ENCODE results near the gene SPEG. TPM values are rescaled to one million over a fixed set of nuclear protein-coding genes. Genes with fewer than 3 reads are reported as not detected.

Gene SPEG
- polyA plus RNA-seq, 1 donor, result 235 TPM

- no peak for DNase-seq (ENCODE audit: low read depth)
Measured at GRCh38 chr2:219477179-219477578, 42.5 kb downstream of the SPEG start.

GRCh38 chr2:219477815-219478214 lies 43.2 kb downstream of the SPEG start:
- DNase-seq (ENCODE audit: low read depth), result no peak

GRCh38 chr2:219478916-219479315 lies 44.3 kb downstream of the SPEG start:
- DNase-seq (ENCODE audit: low read depth), result no peak

- no peak for DNase-seq (ENCODE audit: low read depth)
Measured at GRCh38 chr2:219480004-219480403, 45.4 kb downstream of the SPEG start.

DNA sequence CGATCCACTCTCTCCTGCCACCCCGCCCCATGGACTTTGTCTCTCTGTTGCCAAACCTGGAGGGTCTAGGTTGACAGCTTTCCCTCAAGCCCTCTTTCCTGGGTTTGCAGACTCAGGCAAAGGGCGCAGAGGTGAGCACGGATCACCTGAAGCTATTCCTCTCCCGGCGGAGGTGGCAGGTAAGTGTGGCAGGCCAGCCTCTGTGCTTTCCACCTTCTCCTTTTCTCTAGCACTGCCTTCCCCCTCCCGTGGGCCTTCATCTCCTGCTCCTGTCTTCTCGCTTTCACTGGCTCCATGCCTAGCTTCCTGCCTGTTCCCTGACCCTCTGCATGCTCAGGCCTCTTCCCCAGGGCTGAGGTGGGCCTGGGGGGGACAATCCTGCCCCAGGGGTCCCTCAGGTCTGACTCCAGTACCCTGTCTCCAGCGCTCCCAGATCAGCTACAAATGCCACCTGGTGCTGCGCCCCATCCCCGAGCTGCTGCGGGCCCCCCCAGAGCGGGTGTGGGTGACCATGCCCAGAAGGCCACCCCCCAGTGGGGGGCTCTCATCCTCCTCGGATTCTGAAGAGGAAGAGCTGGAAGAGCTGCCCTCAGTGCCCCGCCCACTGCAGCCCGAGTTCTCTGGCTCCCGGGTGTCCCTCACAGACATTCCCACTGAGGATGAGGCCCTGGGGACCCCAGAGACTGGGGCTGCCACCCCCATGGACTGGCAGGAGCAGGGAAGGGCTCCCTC lies 48.2 kb downstream of the SPEG start:
- DNase-seq (ENCODE audit: low read depth), result no peak

DNA sequence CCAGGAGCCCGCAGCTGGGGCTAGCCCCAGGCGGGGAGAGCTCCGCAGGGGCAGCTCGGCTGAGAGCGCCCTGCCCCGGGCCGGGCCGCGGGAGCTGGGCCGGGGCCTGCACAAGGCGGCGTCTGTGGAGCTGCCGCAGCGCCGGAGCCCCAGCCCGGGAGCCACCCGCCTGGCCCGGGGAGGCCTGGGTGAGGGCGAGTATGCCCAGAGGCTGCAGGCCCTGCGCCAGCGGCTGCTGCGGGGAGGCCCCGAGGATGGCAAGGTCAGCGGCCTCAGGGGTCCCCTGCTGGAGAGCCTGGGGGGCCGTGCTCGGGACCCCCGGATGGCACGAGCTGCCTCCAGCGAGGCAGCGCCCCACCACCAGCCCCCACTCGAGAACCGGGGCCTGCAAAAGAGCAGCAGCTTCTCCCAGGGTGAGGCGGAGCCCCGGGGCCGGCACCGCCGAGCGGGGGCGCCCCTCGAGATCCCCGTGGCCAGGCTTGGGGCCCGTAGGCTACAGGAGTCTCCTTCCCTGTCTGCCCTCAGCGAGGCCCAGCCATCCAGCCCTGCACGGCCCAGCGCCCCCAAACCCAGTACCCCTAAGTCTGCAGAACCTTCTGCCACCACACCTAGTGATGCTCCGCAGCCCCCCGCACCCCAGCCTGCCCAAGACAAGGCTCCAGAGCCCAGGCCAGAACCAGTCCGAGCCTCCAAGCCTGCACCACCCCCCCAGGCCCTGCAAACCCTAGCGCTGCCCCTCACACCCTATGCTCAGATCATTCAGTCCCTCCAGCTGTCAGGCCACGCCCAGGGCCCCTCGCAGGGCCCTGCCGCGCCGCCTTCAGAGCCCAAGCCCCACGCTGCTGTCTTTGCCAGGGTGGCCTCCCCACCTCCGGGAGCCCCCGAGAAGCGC lies 49.1 kb downstream of the SPEG start:
- no peak for DNase-seq (ENCODE audit: low read depth)

DNA sequence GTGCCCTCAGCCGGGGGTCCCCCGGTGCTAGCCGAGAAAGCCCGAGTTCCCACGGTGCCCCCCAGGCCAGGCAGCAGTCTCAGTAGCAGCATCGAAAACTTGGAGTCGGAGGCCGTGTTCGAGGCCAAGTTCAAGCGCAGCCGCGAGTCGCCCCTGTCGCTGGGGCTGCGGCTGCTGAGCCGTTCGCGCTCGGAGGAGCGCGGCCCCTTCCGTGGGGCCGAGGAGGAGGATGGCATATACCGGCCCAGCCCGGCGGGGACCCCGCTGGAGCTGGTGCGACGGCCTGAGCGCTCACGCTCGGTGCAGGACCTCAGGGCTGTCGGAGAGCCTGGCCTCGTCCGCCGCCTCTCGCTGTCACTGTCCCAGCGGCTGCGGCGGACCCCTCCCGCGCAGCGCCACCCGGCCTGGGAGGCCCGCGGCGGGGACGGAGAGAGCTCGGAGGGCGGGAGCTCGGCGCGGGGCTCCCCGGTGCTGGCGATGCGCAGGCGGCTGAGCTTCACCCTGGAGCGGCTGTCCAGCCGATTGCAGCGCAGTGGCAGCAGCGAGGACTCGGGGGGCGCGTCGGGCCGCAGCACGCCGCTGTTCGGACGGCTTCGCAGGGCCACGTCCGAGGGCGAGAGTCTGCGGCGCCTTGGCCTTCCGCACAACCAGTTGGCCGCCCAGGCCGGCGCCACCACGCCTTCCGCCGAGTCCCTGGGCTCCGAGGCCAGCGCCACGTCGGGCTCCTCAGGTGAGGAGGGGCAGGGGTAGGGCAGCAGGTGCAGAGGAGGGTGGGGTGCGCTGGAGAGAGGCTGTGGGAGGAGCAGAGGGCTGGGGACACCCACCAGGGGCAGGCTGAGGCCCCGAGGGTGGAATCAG lies 49.9 kb downstream of the SPEG start:
- DNase-seq (ENCODE audit: low read depth), result no peak

DNA sequence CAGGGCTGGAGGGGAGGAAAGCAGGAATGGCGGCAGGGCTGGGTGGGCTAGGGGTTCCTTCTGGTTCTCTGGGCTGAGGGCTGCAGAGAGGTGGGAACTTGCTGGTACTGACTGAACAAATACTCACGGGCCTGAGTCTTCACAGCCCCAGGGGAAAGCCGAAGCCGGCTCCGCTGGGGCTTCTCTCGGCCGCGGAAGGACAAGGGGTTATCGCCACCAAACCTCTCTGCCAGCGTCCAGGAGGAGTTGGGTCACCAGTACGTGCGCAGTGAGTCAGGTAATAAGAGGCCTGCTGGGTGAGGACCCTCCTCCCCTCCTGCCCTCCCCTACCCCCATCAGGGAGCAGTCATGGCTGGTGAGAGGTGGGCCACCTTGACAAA lies 50.5 kb downstream of the SPEG start:
- DNase-seq (ENCODE audit: low read depth), result no peak

- DNase-seq (ENCODE audit: low read depth), result no peak
Measured at GRCh38 chr2:219486380-219486959, 51.8 kb downstream of the SPEG start.

DNA sequence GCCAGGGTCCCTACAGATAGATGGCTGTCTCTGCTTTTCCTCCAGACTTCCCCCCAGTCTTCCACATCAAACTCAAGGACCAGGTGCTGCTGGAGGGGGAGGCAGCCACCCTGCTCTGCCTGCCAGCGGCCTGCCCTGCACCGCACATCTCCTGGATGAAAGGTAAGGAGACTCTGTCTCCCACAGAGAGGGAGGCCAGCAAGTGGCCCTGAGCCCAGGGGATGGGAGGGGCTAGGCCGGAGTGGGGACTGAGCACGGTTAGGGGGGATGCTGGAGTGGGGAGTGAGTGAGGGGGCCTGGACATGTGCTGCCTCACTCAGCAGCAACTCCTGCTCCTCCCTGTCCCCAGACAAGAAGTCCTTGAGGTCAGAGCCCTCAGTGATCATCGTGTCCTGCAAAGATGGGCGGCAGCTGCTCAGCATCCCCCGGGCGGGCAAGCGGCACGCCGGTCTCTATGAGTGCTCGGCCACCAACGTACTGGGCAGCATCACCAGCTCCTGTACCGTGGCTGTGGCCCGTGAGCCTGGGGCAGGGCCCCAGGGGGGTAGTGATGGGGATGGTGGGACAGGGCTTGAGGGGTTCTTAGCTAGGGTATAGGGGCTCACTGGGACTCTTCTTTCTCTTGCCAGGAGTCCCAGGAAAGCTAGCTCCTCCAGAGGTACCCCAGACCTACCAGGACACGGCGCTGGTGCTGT lies 53.7 kb downstream of the SPEG start:
- no peak for DNase-seq (ENCODE audit: low read depth)

GRCh38 chr2:219488844-219489194 lies 54.2 kb downstream of the SPEG start:
- no peak for DNase-seq (ENCODE audit: low read depth)

DNA sequence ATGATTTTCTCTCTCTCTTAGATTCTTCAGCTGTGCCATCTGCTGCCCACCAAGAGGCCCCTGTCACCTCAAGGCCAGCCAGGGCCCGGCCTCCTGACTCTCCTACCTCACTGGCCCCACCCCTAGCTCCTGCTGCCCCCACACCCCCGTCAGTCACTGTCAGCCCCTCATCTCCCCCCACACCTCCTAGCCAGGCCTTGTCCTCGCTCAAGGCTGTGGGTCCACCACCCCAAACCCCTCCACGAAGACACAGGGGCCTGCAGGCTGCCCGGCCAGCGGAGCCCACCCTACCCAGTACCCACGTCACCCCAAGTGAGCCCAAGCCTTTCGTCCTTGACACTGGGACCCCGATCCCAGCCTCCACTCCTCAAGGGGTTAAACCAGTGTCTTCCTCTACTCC lies 54.7 kb downstream of the SPEG start:
- DNase-seq (ENCODE audit: low read depth), result no peak

DNA sequence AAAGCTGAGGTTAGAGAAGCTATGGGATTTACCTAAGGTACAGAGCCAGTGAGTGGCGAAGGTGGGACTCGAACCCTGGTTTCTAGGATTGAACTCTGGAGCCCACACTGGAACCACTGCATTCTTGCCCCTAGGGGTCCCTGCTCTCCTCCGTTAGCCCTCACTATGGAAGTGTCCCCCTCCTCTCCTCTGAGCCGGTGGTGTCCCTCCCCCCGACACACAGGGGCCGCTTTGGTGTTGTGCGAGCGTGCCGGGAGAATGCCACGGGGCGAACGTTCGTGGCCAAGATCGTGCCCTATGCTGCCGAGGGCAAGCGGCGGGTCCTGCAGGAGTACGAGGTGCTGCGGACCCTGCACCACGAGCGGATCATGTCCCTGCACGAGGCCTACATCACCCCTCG lies 55.5 kb downstream of the SPEG start:
- DNase-seq (ENCODE audit: low read depth), result no peak

GRCh38 chr2:219490600-219491130 lies 56.0 kb downstream of the SPEG start:
- DNase-seq (ENCODE audit: low read depth), result no peak

DNA sequence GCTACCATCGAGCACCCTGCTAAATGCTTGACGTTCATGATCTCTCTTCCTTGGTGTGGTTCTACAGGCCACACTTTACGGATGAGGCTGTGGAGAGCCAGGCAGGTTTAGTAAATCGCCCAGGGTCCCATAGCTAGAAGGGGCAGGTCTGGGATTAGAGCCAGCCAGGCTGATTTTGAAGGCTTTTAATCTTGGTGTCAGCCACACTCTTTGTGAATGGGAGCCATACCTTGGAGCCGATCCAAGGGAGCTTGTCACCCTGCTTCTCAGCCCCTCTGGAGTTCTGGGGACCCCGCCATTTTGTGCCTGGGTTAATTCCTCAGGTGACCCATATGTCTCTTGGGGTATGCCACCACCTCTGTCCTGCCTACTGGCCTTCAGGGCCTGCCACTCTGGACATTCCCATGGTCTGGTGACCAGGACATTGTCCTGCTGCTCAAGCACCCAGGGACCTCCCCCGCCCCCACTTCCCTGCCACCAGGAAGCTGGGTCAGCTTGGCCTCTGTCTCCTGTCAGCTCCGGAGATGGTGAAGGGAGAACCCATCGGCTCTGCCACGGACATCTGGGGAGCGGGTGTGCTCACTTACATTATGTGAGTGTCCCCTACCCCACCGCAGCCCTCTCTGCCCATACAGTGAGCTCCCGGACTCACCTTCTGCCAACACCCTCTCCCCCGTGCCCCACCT lies 56.8 kb downstream of the SPEG start:
- DNase-seq (ENCODE audit: low read depth), result no peak

DNA sequence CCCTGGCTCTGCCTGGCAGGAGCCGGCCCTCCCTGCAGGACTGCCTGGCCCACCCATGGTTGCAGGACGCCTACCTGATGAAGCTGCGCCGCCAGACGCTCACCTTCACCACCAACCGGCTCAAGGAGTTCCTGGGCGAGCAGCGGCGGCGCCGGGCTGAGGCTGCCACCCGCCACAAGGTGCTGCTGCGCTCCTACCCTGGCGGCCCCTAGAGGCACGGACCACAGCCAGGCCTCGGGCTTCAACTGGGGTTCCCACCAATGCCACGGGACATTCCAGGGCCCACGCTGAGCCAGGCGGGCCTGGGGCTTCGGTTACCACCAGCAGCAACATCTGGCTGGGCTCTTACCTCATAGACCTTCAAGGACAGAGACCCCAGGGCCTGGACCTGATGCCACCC lies 57.9 kb downstream of the SPEG start:
- DNase-seq (ENCODE audit: low read depth), result no peak

GRCh38 chr2:219493086-219493485 lies 58.4 kb downstream of the SPEG start:
- no peak for DNase-seq (ENCODE audit: low read depth)

- DNase-seq (ENCODE audit: low read depth), result no peak
Measured at GRCh38 chr2:219494952-219495530, 60.4 kb downstream of the SPEG start.

- DNase-seq (ENCODE audit: low read depth), result no peak
Measured at GRCh38 chr2:219495531-219496122, 61.0 kb downstream of the SPEG start.

Data from forelimb muscle (tissue), 1 donor.